AG04450 (cell line): ENCODE results near the gene TTLL11. TPM values are rescaled to one million over a fixed set of nuclear protein-coding genes. Genes with fewer than 3 reads are reported as not detected.

Experiments used
- CTCF ChIA-PET: fragments of 300-600, 350-600 bp; formaldehyde crosslinking; extraction: SDS; loops from one replicate; lab custom pipeline; 2022; ENCODE audit warnings: antibody characterized with exemption, inconsistent platforms; lab: Charles Lee
- POLR2A ChIA-PET: fragments of 350-600 bp; formaldehyde crosslinking; extraction: SDS; loops from one replicate; lab custom pipeline; 2021; ENCODE audit warnings: antibody characterized with exemption, inconsistent platforms; lab: Yijun Ruan, JAX
- DNase-seq: peaks from one replicate; pipeline ENCODE4 v3.0.0-alpha.2; 2011; ENCODE audit warnings: low read depth, low spot score
- H3K27ac ChIP-seq: one replicate; pipeline ENCODE4 v1.5.1; 2012; ENCODE audit warnings: low read depth, low read length, control low read depth
- H3K27me3 ChIP-seq: one replicate; pipeline ENCODE4 v1.6.0; 2012; ENCODE audit warnings: low read length; ENCODE audit not compliant: control insufficient read depth, insufficient read depth
- H3K4me3 ChIP-seq: 2 replicates; pipeline ENCODE4 v1.5.1; 2011; ENCODE audit warnings: mild to moderate bottlenecking, low read depth, low read length, control low read depth
- H3K9me3 ChIP-seq: 2 replicates; pipeline ENCODE4 v1.5.1; 2012; ENCODE audit warnings: low read length; ENCODE audit not compliant: control insufficient read depth, insufficient read depth
- CTCF ChIP-seq: IDR thresholded peaks from 2 replicates; pipeline ENCODE4 v1.5.1; 2011; ENCODE audit warnings: low read depth, low read length, control low read depth, inconsistent platforms
- polyA plus RNA-seq: library from polyadenylated mRNA; depleted of rRNA; stranded (reverse); fragments of >200 nt; gene quantifications from 2 replicates; pipeline ENCODE4 v1.2.3, GENCODE V29; 2011

Gene TTLL11
- polyA plus RNA-seq, 1 experiment: 4.6 TPM

GRCh38 chr9:121844098-121844497, 249.0 kb downstream of the TTLL11 start:
- no peak for DNase-seq
- POLR2A ChIA-PET: no interaction called here
- H3K27ac ChIP-seq: no peak overlapping the region
- no peaks in the 10 kb centered on the region for H3K27me3 ChIP-seq
- no peak for TF ChIP-seq CTCF
- no peaks in the 10 kb centered on the region; the same call in 1 of the 2 replicates for H3K9me3 ChIP-seq
- no peak overlapping the region for H3K4me3 ChIP-seq
- CTCF ChIA-PET: no interaction called here

- Histone ChIP-seq H3K27me3 (no peaks in the 10 kb centered on the region), H3K4me3 (no peak overlapping the region), H3K9me3 (no peaks in the 10 kb centered on the region; the same call in 1 of the 2 replicates), H3K27ac (peak overlapping the region; percentile 47)
- TF ChIP-seq CTCF: no peak
- ChIA-PET POLR2A (interaction anchor here (0.6 to 1.1 kb wide), 2 partner anchors 12 to 239 kb away, joined by 4 to 6 read pairs; no protein-coding TSS in a partner anchor), CTCF (no interaction called here)
- DNase-seq: peak; percentile 52
Observed at GRCh38 chr9:121842612-121842978, 250.5 kb downstream of the TTLL11 start.

GRCh38 chr9:121841771-121842611, 251.1 kb downstream of the TTLL11 start:
- DNase-seq: no peak
- no peak for TF ChIP-seq CTCF
- H3K9me3 ChIP-seq: no peaks in the 10 kb centered on the region; the same call in 1 of the 2 replicates
- H3K27me3 ChIP-seq: no peaks in the 10 kb centered on the region
- H3K27ac ChIP-seq: peak overlapping the region; percentile 47
- CTCF ChIA-PET: no interaction called here
- POLR2A ChIA-PET: no interaction called here
- no peak overlapping the region for H3K4me3 ChIP-seq

- DNase-seq: no peak
- no peak overlapping the region for H3K4me3 ChIP-seq
- POLR2A ChIA-PET: no interaction called here
- no peak overlapping the region for H3K27ac ChIP-seq
- CTCF ChIA-PET: no interaction called here
- H3K9me3 ChIP-seq: no peaks in the 10 kb centered on the region
- no peaks in the 10 kb centered on the region for H3K27me3 ChIP-seq
- no peak for TF ChIP-seq CTCF
Observed at GRCh38 chr9:121840838-121841760, 252.0 kb downstream of the TTLL11 start.
